Measurements from ENCODE around the gene RASGEF1C. TPM values are rescaled to one million over a fixed set of nuclear protein-coding genes. Genes with fewer than 3 reads are reported as not detected.

RASGEF1C gene
- total RNA-seq, 2 experiments from 2014 or later = not detected

GRCh38 chr5:180171568-180172094, 37.4 kb downstream of the RASGEF1C start:
- no peak for DNase-seq (ENCODE audit: low spot score)
- no peaks in the 10 kb centered on the region for H3K9me2 ChIP-seq (ENCODE audit: insufficient read depth, low read length)
- no peak overlapping the region for H3K4me2 ChIP-seq (ENCODE audit: low read length)
- BruUV-seq (replicated peaks) = no TSS peak
- H4K20me1 ChIP-seq (ENCODE audit: insufficient read depth, low read length) = no peaks in the 10 kb centered on the region
- TF ChIP-seq CTCF (conservative IDR thresholded peaks at IDR 0.05; ENCODE audit: low read length) (no peak), EZH2phosphoT487 (IDR thresholded peaks at IDR 0.05; ENCODE audit: borderline replicate concordance, low read depth, low read length) (no peak)
- H3K79me2 ChIP-seq (ENCODE audit: insufficient read depth, low read depth, low read length) = no peaks in the 10 kb centered on the region
- ChIA-PET CTCF (ENCODE audit: unreplicated experiment) (no interaction called here), POLR2A (no interaction called here)
- H3K9me3 ChIP-seq (ENCODE audit: low read length) = no peaks in the 10 kb centered on the region
- no peaks in the 10 kb centered on the region for H3K36me3 ChIP-seq (ENCODE audit: insufficient read depth, low read length)
- H3K4me1 ChIP-seq (ENCODE audit: insufficient read depth, low read length, poor library complexity, severe bottlenecking) = no peaks in the 10 kb centered on the region
- no peak overlapping the region for H3K4me3 ChIP-seq (ENCODE audit: low read depth, low read length, poor library complexity, severe bottlenecking)
- H3K27ac ChIP-seq (ENCODE audit: low read depth, low read length, poor library complexity, severe bottlenecking) = no peak overlapping the region
- H2AFZ ChIP-seq (ENCODE audit: low read length) = no peak overlapping the region
- intact Hi-C loops (cut with micrococcal nuclease; ENCODE audit: unreplicated experiment) = no loop called here

GRCh38 chr5:180170810-180171567, 38.0 kb downstream of the RASGEF1C start:
- ChIA-PET CTCF (ENCODE audit: unreplicated experiment) (no interaction called here), POLR2A (no interaction called here)
- no peak overlapping the region for H3K27ac ChIP-seq (ENCODE audit: low read depth, low read length, poor library complexity, severe bottlenecking)
- H2AFZ ChIP-seq (ENCODE audit: low read length) = no peak overlapping the region
- no peak overlapping the region for H3K4me2 ChIP-seq (ENCODE audit: low read length)
- TF ChIP-seq CTCF (conservative IDR thresholded peaks at IDR 0.05; ENCODE audit: low read length) (no peak), EZH2phosphoT487 (IDR thresholded peaks at IDR 0.05; ENCODE audit: borderline replicate concordance, low read depth, low read length) (no peak)
- H3K9me3 ChIP-seq (ENCODE audit: low read length) = no peaks in the 10 kb centered on the region
- no peaks in the 10 kb centered on the region for H3K4me1 ChIP-seq (ENCODE audit: insufficient read depth, low read length, poor library complexity, severe bottlenecking)
- BruUV-seq (replicated peaks) = no TSS peak
- DNase-seq (ENCODE audit: low spot score) = no peak
- H3K36me3 ChIP-seq (ENCODE audit: insufficient read depth, low read length) = no peaks in the 10 kb centered on the region
- intact Hi-C loops (cut with micrococcal nuclease; ENCODE audit: unreplicated experiment) = no loop called here
- no peaks in the 10 kb centered on the region for H3K9me2 ChIP-seq (ENCODE audit: insufficient read depth, low read length)
- H3K4me3 ChIP-seq (ENCODE audit: low read depth, low read length, poor library complexity, severe bottlenecking) = no peak overlapping the region
- H4K20me1 ChIP-seq (ENCODE audit: insufficient read depth, low read length) = no peaks in the 10 kb centered on the region
- H3K79me2 ChIP-seq (ENCODE audit: insufficient read depth, low read depth, low read length) = no peaks in the 10 kb centered on the region

- DNase-seq (ENCODE audit: low spot score) = no peak
- TF ChIP-seq EZH2phosphoT487 (IDR thresholded peaks at IDR 0.05; ENCODE audit: borderline replicate concordance, low read depth, low read length) (no peak), CTCF (conservative IDR thresholded peaks at IDR 0.05; ENCODE audit: low read length) (no peak)
- H3K9me2 ChIP-seq (ENCODE audit: insufficient read depth, low read length) = no peaks in the 10 kb centered on the region
- no TSS peak for BruUV-seq (replicated peaks)
- no peak overlapping the region for H2AFZ ChIP-seq (ENCODE audit: low read length)
- no peaks in the 10 kb centered on the region for H3K79me2 ChIP-seq (ENCODE audit: insufficient read depth, low read depth, low read length)
- no peak overlapping the region for H3K4me2 ChIP-seq (ENCODE audit: low read length)
- no peak overlapping the region for H3K4me3 ChIP-seq (ENCODE audit: low read depth, low read length, poor library complexity, severe bottlenecking)
- H4K20me1 ChIP-seq (ENCODE audit: insufficient read depth, low read length) = no peaks in the 10 kb centered on the region
- ChIA-PET POLR2A (no interaction called here), CTCF (ENCODE audit: unreplicated experiment) (no interaction called here)
- H3K27ac ChIP-seq (ENCODE audit: low read depth, low read length, poor library complexity, severe bottlenecking) = no peak overlapping the region
- H3K36me3 ChIP-seq (ENCODE audit: insufficient read depth, low read length) = no peaks in the 10 kb centered on the region
- H3K9me3 ChIP-seq (ENCODE audit: low read length) = no peaks in the 10 kb centered on the region
- H3K4me1 ChIP-seq (ENCODE audit: insufficient read depth, low read length, poor library complexity, severe bottlenecking) = no peaks in the 10 kb centered on the region
- intact Hi-C loops (cut with micrococcal nuclease; ENCODE audit: unreplicated experiment) = no loop called here
Observed at GRCh38 chr5:180170106-180170809, 38.8 kb downstream of the RASGEF1C start.
